Activated T-cell treated with anti-CD3 and anti-CD28 coated beads for 1 hour (primary cell): Measurements from ENCODE around the gene BEAN1.

Source experiments
- DNase-seq: peaks from one replicate; pipeline ENCODE4 v3.0.0-alpha.2; 2020; ENCODE audit warnings: low read depth

The BEAN1 gene

GRCh38 chr16:66521951-66522771, 95.1 kb downstream of the BEAN1 start:
- peak; percentile 74 for DNase-seq

GRCh38 chr16:66522816-66523590, 95.9 kb downstream of the BEAN1 start:
- DNase-seq: no peak

- no peak for DNase-seq
Observed at GRCh38 chr16:66523861-66524354, 96.8 kb downstream of the BEAN1 start.

GRCh38 chr16:66524601-66525164, 97.6 kb downstream of the BEAN1 start:
- DNase-seq: no peak

- no peak for DNase-seq
Observed at GRCh38 chr16:66525396-66526180, 98.5 kb downstream of the BEAN1 start.

GRCh38 chr16:66528294-66528693, 101.2 kb downstream of the BEAN1 start:
- DNase-seq: no peak

GRCh38 chr16:66529475-66529874, 102.4 kb downstream of the BEAN1 start:
- no peak for DNase-seq
